ENCODE data around the gene RWDD1.

RWDD1 gene

DNA sequence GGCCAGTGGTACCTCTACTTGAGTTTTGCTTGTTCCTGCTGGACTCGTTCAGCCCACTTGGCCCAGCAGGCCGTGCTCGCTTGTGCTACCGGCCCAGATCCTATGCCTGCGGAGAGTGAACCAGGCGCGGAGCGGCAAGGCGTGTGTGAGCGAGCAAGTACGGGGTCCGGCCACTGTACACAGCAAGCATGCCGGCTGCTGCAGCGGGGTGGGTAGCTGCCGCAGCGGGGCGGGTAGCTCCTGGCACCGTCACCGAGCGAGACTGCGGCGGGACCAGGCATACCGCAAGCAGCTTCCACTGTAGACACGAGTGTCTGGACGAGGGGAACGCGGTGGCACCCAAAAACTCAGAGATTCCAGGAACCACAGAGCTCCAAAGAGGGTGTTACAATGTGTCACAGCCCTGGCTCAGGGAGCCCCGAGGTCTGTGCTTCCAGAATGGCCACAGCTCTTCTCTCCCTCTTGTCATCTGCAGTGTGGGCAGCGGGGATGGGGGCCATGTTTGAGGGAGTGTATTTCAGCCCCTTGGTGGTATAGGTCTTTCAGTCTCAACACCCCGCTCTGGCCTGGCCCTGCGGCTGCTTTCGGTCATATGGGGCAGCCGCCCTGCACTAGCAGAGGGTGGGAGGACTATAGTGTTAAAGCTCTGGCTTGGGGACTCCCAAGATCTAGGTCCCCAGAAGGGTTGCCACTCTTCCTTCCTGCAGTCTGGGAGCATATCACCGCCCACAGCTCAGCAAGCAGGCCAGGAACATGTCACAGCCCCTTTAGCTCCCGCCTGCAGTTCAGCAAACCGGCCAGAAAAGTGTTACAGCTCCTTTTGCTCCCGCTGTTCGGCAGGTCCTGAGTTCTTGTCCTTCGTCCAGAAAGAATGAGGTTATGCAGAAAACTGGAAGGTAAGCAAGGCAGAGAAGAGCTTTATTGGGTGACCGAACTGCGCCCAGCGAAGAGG is 6.1 kb upstream of the RWDD1 start:
- DNase-seq (ENCODE audit: low read depth): no peak
- TF ChIP-seq, protein P1, sequence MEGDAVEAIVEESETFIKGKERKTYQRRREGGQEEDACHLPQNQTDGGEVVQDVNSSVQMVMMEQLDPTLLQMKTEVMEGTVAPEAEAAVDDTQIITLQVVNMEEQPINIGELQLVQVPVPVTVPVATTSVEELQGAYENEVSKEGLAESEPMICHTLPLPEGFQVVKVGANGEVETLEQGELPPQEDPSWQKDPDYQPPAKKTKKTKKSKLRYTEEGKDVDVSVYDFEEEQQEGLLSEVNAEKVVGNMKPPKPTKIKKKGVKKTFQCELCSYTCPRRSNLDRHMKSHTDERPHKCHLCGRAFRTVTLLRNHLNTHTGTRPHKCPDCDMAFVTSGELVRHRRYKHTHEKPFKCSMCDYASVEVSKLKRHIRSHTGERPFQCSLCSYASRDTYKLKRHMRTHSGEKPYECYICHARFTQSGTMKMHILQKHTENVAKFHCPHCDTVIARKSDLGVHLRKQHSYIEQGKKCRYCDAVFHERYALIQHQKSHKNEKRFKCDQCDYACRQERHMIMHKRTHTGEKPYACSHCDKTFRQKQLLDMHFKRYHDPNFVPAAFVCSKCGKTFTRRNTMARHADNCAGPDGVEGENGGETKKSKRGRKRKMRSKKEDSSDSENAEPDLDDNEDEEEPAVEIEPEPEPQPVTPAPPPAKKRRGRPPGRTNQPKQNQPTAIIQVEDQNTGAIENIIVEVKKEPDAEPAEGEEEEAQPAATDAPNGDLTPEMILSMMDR (IDR thresholded peaks at IDR 0.05; ENCODE audit: low read length, missing control alignments): no peak
- H3K4me3 ChIP-seq (replicated peaks; ENCODE audit: low read depth, low read length): no peak overlapping the region

DNA sequence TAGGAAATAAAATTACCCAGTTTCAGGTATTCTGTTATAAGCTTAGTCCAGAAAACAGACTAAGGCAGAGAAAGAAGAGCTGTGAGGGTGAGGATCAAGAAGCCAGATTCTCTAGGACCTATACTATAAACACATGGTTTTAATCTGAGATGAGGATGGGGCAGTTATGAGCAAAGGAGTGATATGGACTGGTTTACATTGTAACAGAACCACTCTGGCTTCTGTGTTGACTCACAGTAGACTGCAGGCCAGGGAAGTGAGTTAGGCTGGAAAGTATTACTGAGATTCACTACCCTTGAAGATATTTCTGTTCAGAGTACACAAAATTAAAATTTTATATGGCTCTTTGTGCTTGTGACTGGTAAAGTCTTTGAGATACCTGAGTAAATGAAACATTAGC is 3.2 kb upstream of the RWDD1 start:
- no peak for DNase-seq (ENCODE audit: low read depth)
- TF ChIP-seq, protein P1 (IDR thresholded peaks at IDR 0.05; ENCODE audit: low read length, missing control alignments): no peak
- no peak overlapping the region for H3K4me3 ChIP-seq (replicated peaks; ENCODE audit: low read depth, low read length)

DNA sequence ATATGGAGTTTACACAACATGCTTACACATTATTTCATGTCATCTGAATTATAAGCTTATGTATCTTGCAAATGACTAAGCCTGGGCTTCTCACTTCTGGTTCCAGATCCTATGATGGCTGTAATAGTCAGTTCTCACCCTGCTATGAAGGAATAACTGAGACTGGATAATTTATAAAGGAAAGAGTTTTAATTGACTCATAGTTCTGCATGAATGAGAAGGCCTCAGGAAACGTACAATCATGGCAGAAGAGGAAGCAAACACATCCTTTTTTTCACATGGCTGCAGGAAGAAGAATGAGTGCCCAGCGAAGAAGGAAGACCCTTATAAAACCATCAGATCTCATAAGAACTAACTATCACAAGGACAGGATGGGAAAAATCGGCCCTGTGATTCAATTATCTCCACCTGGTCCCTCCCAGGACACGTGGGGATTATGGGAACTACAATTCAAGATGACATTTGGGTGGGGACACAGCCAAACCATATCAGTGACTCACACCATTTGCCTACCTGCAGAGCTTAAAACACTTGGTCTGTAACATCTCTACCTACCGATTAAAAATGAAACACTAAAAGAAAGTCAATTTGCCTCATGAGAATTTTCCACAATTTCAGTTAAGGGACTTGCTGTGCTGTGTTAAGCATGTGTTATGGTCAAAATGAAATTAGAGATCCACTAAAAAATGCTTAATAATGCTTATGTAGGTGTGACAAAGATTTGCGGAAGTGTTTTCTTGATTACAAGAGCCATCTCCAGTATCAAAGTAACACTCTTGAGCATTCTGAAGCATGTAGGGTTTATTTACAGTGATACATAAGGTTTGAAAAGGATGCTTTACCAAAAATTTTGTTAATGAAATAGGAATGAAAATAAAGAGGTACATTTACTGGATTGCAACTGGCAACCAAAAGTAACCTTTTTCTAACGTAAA is 2.2 kb upstream of the RWDD1 start:
- TF ChIP-seq, protein P1 (IDR thresholded peaks at IDR 0.05; ENCODE audit: low read length, missing control alignments): no peak
- no peak overlapping the region for H3K4me3 ChIP-seq (replicated peaks; ENCODE audit: low read depth, low read length)
- DNase-seq (ENCODE audit: low read depth): no peak

DNA sequence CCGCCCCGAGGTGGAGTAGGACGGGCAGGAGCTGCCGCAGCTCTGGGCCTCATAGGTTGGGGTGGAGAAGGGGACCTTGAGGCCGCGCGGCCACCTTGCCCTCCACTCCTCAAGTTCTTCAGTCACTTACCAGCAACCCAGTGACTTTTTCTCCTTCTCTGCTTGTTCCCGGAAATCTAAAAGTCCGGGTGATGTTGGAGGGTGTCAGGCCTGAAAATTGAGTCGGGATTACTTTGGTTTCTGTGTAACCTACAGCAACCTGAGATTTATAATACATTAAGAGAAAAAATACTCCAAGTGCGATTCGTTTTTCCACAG is 338 bp downstream of the RWDD1 start:
- peak overlapping the region; percentile 84 for H3K4me3 ChIP-seq (replicated peaks; ENCODE audit: low read depth, low read length)
- TF ChIP-seq, protein P1 (IDR thresholded peaks at IDR 0.05; ENCODE audit: low read length, missing control alignments): no peak
- no peak for DNase-seq (ENCODE audit: low read depth)

DNA sequence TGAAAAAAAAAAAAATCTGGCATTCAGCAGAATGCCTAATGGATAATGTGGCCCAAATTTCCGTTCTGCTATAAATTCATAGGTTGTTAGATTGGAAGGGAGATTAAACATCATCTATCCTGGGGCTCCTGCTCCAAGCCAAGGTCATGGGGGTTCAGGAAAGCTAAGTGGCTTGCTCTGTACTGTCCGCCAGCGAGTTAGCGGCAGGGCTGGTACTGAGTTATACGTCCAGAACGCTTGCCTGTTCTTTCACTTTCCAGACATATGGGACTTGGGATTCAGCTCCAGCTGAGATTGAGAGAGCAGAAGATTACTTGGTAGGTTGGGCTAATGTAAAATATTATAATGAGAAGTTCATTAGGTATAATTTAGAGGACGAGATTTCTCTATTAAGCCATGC is 858 bp downstream of the RWDD1 start:
- peak overlapping the region; percentile 84 for H3K4me3 ChIP-seq (replicated peaks; ENCODE audit: low read depth, low read length)
- DNase-seq (ENCODE audit: low read depth): peak; percentile 42
- TF ChIP-seq, protein P1 (IDR thresholded peaks at IDR 0.05; ENCODE audit: low read length, missing control alignments): no peak

DNA sequence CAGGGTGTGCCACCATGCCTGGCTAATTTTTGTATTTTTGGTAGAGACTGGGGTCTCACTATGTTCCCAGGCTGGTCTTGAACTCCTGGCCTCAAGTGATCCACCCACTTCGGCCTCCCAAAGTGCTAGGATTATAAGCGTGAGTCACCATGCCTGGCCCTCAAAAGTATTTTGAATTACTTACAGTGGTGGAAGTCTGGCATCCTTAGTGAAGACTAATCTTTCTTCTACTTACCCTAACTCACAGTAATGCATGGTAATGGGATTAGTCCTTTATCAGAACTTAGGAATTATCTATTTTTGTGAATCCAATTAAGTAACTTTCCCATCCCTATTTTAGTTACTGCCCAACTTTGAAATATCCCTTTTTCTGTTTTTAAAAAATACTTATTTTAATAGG is 3.9 kb downstream of the RWDD1 start:
- TF ChIP-seq, protein P1 (IDR thresholded peaks at IDR 0.05; ENCODE audit: low read length, missing control alignments): no peak
- DNase-seq (ENCODE audit: low read depth): no peak
- H3K4me3 ChIP-seq (replicated peaks; ENCODE audit: low read depth, low read length): no peak overlapping the region
